ENCODE results near the gene APOBEC4. TPM values are rescaled to one million over a fixed set of nuclear protein-coding genes. Genes with fewer than 3 reads are reported as not detected.

Gene APOBEC4
- total and polyA plus RNA-seq, 4 donors, result not detected

- no peak overlapping the region for H3K9ac ChIP-seq (ENCODE audit: low read depth in 1 of 2, low read length in 2 of 2)
- peaks cover 0 to 3% (median 1%) of the 10 kb centered on the region in 4 donors for H3K4me1 ChIP-seq (ENCODE audit: control insufficient read depth in 4 of 4, insufficient read depth in 4 of 4, low read length in 3 of 4)
- no peak for TF ChIP-seq RAD21 (IDR thresholded peaks at IDR 0.05)
- no peak for TF ChIP-seq HNF4G (IDR thresholded peaks at IDR 0.05)
- no peak for TF ChIP-seq HNF4A (conservative IDR thresholded peaks at IDR 0.05)
- TF ChIP-seq SP1 (IDR thresholded peaks at IDR 0.05), result no peak
- no peak for TF ChIP-seq ATF3 (IDR thresholded peaks at IDR 0.05)
- TF ChIP-seq REST (IDR thresholded peaks at IDR 0.05), result no peak
- no peak for TF ChIP-seq JUND (IDR thresholded peaks at IDR 0.05)
- no peak for TF ChIP-seq TAF1 (conservative IDR thresholded peaks at IDR 0.05)
- H3K36me3 ChIP-seq (ENCODE audit: control insufficient read depth in 4 of 4, insufficient read depth in 3 of 4, low read depth in 1 of 4, low read length in 3 of 4), result no peaks in the 10 kb centered on the region
- H3K27me3 ChIP-seq (ENCODE audit: control insufficient read depth in 4 of 4, insufficient read depth in 4 of 4, low read length in 3 of 4), result no peaks in the 10 kb centered on the region
- no peak for DNase-seq (ENCODE audit: low spot score)
- WGBS, result 53% methylated on average over 3 of the region's 3 CpGs
- no peak overlapping the region for H3K4me3 ChIP-seq (ENCODE audit: low read depth in 1 of 3, low read length in 3 of 3)
- no peaks in the 10 kb centered on the region for H3K9me3 ChIP-seq (ENCODE audit: control insufficient read depth in 4 of 4, low read length in 3 of 4)
- peak overlapping the region in 1 of 2 donors; percentile 3 for H3K27ac ChIP-seq (ENCODE audit: low read depth in 1 of 2, low read length in 2 of 2)
Measured at GRCh38 chr1:183609759-183610452, 43.2 kb downstream of the APOBEC4 start.

GRCh38 chr1:183609313-183609712, 43.8 kb downstream of the APOBEC4 start:
- peak; percentile 58 to 71 for TF ChIP-seq RAD21 (IDR thresholded peaks at IDR 0.05)
- TF ChIP-seq SP1 (IDR thresholded peaks at IDR 0.05), result peak; percentile 8
- TF ChIP-seq CTCF (IDR thresholded peaks at IDR 0.05; ENCODE audit: low read depth, low read length, missing input control), result peak; percentile 43
- no peak for TF ChIP-seq MAX (IDR thresholded peaks at IDR 0.05)
- Histone ChIP-seq H3K36me3 (ENCODE audit: control insufficient read depth in 4 of 4, insufficient read depth in 3 of 4, low read depth in 1 of 4, low read length in 3 of 4) (no peaks in the 10 kb centered on the region), H3K9ac (ENCODE audit: low read depth in 1 of 2, low read length in 2 of 2) (no peak overlapping the region), H3K9me3 (ENCODE audit: control insufficient read depth in 4 of 4, low read length in 3 of 4) (no peaks in the 10 kb centered on the region), H3K27ac (ENCODE audit: low read depth in 1 of 2, low read length in 2 of 2) (peak overlapping the region in 1 of 2 donors; percentile 3), H3K4me1 (ENCODE audit: control insufficient read depth in 4 of 4, insufficient read depth in 4 of 4, low read length in 3 of 4) (peaks cover 0 to 3% (median 1%) of the 10 kb centered on the region in 4 donors), H3K4me3 (ENCODE audit: low read depth in 1 of 3, low read length in 3 of 3) (no peak overlapping the region), H3K27me3 (ENCODE audit: control insufficient read depth in 4 of 4, insufficient read depth in 4 of 4, low read length in 3 of 4) (no peaks in the 10 kb centered on the region)
- DNase-seq (ENCODE audit: low spot score), result no peak
- 64% methylated on average over 5 of the region's 5 CpGs for WGBS
